Myocyte (in vitro differentiated cells): ENCODE measurements around the gene AP1AR. TPM values are rescaled to one million over a fixed set of nuclear protein-coding genes. Genes with fewer than 3 reads are reported as not detected.
A peak's percentile ranks its signal among the peaks of the same experiment; 100 is the strongest.
"Not testable (repeated sequence)": the region's sequence is repeated elsewhere in the genome, so short reads cannot be mapped to it uniquely, and the experiment has no call there.

Experiments used
- DNase-seq: peaks from one replicate; pipeline ENCODE4 v3.0.0-alpha.2; 2012; ENCODE audit warnings: low read depth
- polyA plus RNA-seq: library from polyadenylated mRNA; unstranded; fragments of >200 nt; gene quantifications from one replicate; pipeline ENCODE4 v1.2.1, GENCODE V29; 2012; ENCODE audit warnings: missing spikeins
- total RNA-seq: library from RNA; depleted of rRNA; stranded (reverse); fragments of >200 nt; gene quantifications from 2 replicates; pipeline ENCODE4 v1.2.3, GENCODE V29; 2014

AP1AR gene, protein sequence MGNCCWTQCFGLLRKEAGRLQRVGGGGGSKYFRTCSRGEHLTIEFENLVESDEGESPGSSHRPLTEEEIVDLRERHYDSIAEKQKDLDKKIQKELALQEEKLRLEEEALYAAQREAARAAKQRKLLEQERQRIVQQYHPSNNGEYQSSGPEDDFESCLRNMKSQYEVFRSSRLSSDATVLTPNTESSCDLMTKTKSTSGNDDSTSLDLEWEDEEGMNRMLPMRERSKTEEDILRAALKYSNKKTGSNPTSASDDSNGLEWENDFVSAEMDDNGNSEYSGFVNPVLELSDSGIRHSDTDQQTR
- total RNA-seq, result 21.7 and 22.4 TPM in 2 replicates
- 5.0 TPM for polyA plus RNA-seq

DNA sequence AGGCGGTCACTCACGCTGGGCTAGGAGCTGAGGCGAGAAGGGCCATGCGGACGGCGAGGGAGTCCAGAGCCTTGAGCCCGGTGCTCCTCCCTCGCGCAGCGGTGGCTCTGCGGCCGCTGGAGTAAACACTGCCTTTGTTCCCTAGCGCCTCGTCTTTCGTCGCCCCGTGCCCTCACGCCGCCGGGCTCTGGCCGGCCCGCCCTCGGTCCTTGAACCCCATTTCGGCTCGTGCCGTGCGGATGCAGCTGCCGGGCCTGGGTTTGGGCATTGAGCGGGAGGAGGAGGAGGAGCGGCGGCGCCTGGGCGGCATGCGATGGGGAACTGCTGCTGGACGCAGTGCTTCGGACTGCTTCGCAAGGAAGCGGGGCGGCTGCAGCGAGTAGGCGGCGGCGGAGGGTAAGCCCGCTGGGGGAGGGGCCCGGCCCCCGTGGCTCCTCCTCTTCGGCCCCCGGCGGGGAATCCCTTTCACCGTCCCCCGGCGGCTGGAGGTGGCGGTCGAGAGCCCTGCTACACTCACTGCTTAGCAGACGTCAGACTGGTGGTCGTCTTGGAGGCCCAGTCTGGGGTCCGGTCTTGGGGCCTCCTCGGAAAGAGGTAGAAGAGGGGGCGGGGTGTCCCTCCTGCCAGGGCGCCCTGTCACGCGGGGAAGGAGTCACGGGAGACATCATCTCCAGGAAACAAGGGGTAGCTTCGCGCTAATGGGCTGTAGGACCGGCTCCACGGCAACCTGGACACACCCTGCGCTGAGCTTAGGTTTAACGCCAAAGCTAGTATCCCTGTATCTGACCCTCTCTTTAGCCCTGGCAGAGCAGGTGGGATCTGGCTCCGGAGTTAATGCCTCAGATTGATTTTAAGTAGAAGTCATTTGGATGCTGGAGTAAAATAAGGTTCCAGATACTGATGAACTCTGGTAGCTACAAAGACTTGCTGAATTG is at the start of gene AP1AR:
Gene AP1AR, plus strand, starts transcription at position 9 of the 935 bp plus-strand sequence. Its CDS starts 305 bp downstream, at position 314.
- DNase-seq, result peak; percentile 83

- DNase-seq, result no peak
Measured at GRCh38 chr4:112182604-112183003, 49.0 kb upstream of the AP1AR start.

DNA sequence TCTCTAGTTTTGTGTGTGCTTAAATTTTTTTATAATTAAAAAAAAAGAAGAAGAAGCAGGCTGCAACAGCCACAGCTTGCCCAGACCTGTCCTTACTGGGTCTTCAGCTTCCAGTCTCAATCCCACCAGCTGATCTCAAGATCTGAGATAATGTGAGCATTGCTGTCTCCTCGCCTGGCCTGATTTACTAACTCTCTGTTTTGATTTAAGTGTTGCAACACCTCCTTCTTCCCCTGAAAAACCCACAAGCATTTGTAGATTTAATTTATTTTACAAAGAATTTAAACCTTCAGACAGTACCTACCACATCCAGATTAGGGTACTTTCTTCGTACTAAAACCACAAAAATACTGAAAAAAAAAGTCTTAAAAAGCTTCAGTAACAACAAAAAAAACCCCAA is 48.3 kb upstream of the AP1AR start:
- DNase-seq, result no peak

DNA sequence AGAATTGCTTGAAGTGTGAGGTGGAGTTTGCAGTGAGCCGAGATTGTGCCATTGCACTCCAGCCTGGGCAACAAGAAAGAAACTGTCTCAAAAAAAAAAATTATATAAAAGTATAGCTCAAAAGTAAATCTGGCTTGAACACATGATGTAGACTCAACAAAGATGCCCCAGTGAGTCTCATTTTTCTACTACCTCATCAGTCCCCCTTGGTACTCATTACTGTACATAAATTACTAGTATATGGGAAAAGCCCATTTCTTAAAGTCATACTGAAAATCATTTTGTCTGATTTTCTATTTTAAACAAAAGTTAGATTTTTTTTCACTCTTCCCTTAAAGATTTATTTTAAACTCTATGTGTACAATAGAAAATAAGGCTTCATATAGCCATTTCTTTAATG is 47.1 kb upstream of the AP1AR start:
- no peak for DNase-seq

DNA sequence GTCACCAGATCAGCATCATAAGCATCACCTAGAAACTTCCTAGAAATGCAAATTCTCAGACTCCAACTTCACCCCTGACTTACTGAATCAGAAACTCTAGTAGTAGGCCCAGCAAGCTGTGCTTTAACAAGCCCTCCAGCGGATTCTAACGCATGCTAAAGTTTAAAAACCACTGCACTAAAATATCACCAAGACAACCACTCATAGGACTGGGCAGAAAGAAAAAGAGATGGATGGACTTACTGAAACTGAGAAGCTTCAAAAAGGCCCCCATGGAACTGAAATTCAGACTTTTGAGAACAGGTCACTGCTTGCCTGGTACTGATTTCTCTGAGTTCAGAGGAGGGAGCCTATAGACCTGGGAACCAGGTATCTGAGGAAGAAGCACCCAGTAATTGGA is 46.3 kb upstream of the AP1AR start:
- DNase-seq, result no peak

DNA sequence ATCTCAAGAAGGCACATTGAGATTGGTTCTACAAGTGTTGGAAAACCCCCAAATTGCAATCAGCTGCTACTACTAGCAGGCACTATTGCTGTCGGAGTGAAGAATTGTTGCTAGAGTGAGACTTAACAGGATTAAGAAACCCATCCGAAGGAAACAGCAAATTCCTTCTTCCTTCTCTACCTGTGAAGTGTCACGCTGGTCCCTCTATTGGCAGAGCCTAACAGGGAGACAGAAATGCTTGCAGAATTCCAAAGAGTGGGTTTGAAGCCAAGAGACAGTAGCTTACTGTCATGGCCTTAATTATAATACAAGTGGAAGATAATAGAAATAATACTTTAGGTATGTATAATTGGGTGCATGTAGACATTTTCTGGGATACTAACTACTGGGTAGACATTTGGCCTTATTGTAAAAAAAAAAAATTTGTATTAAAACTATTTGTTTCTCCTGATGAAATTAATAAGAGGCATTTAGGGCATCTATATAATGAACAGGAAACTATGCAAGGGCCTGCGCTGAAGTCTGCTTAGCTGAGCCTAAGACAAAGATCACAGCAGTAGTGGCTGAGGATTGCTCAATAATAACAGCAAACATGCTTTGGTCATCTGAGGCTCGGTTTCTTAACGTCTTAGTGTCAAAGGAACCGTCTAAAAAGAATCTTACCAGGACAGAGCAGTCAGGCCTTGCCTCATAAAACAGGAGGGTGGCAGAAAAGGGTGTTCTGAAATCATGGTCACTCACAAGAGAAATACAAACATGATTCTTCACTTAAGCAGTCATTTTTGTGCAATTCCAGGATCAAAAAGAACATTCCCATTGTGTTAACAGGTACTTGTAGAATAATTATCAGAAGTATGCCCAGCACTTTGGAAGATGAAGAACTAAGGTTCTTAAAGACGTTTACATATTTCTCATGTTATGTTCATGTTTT is 45.6 kb upstream of the AP1AR start:
- DNase-seq, result no peak

DNA sequence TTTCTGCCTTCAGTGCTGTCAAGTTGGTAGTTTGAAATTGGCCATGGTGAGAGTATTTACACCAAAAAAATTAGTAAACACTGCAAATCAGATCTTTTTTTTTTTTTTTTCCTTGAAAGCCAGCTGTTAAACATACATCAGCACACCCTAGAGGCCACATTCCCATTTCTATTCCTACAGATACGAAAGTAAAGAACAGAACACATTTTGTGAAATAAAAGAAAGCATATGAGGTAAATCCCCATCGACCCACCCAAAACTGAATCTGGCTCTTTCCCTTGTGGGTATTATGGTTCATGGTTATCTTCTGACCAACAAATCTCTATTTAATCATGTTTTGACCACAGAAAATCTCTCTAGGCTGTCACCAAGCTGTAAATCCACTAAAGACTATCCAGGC is 41.8 kb upstream of the AP1AR start:
- peak; percentile 20 for DNase-seq

DNA sequence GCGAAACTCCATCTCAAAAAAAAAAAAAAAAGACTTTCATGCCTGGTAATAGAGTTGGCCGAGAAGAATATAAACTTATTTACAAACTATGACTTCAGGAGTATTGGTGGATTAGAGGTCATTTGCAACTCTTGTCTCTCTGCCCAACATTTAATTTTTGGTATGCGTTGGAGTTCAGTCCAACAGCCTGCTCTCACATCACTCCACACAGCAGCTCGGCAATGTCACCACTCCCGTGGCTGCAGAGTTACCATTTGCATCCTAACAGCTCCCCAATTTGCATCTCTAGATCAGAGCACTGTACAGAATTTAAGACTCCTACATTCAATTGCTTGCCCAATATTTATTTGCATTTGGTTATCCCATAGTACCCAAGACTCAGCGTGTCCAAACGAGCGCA is 40.9 kb upstream of the AP1AR start:
- DNase-seq, result no peak

DNA sequence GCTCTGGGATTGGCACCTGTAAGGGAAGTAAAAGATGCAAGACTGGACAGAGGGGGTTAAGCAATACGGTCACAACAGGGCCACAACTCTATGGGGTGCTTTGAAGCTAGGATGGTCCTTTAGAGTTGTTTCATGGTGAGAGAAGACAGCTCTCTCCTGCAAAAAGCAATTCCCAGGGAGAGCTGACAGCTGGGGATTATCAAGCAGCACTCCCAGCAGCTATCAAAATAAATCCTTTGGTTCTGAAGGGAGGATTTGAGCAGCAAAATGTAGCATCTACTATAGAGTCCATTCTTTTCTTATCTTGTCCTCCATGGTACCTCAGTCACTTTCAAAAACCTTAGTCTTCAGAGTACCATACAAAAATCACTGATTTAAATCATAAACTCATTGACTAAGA is 35.1 kb upstream of the AP1AR start:
- peak; percentile 30 for DNase-seq

DNA sequence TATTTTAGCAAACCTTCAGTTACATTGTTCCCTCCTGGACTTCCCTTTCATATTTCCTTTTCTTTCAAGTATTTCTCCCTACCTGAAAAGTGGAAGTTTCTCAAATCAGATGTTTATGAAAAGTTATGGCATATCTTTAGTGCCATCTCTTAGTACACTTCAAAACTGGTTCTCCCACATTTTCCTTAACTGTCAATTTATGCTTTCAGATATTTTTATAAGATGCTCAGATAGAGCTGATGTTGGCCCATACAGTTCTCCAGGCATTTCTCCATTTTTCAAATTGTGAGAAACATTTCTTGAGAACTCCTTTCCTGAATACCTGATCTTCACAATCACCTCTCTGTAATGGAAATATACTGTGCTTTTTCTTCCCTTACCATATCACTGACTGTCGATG is 32.5 kb upstream of the AP1AR start:
- DNase-seq, result no peak

- no peak for DNase-seq
Measured at GRCh38 chr4:112201915-112202505, 29.6 kb upstream of the AP1AR start.

- DNase-seq, result no peak
Measured at GRCh38 chr4:112203593-112203992, 28.0 kb upstream of the AP1AR start.

GRCh38 chr4:112206431-112206830 is 25.2 kb upstream of the AP1AR start:
- DNase-seq, result no peak

DNA sequence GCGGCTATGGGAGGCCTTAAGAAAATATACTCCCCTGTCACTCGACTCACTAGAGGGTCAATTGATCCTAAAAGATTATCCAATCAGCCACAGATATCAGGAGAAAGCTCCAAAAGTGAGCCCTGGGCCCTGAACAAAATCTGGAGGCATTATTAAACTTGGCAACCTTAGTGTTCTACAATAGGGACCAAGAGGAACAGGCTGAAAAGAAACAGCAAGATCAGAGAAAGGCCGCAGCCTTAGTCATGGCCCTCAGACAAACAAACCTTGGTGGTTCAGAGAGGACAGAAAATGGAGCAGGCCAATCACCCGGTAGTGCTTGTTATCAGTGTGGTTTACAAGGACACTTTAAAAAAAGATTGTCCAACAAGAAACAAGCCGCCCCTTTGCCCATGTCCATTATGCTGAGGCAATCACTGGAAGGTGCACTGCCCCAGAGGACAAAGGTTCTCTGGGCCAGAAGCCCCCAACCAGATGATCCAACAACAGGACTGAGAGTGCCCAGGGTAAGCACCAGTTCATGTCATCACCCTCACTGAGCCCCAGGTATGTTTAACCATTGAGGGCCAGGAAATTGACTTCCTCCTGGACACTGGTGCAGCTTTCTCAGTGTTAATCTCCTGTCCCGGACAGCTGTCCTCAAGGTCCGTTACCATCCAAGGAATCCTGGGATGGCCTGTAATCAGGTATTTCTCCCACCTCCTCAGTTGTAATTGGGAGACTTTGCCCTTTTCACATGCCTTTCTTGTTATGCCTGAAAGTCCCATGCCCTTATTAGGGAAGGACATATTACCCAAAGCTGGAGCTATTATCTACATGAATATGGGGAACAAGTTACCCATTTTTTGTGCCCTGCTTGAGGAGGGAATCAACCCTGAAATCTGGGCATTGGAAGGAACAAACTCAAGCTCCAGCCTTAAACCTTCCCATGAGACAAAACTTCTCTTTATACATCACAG is 23.2 kb upstream of the AP1AR start:
- not testable (repeated sequence) for DNase-seq

DNA sequence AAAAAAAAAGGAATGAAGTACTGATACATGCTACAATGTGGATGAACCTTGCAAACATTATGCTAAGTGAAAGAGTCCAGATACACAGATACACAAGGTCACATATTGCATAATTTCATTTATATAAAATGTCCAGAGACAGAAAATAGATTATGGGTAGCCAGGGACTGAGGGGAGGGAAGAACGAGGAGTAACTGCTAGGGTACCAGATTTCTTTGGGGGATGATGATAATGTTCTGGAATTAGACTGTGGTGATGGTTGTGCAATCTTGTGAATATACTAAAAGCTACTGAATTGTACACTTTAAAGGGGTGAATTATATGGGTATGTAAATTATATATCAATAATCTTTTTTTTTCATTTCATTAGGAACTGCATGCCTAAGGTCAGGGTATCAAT is 20.8 kb upstream of the AP1AR start:
- no peak for DNase-seq

GRCh38 chr4:112213091-112213490 is 18.5 kb upstream of the AP1AR start:
- peak; percentile 30 for DNase-seq

- no peak for DNase-seq
Measured at GRCh38 chr4:112213856-112214255, 17.7 kb upstream of the AP1AR start.

- DNase-seq, result peak; percentile 33
Measured at GRCh38 chr4:112214390-112215264, 17.0 kb upstream of the AP1AR start.
